ENCODE measurements around the gene SFSWAP.
"Not testable (repeated sequence)": the region's sequence is repeated elsewhere in the genome, so short reads cannot be mapped to it uniquely, and the experiment has no call there.

Gene SFSWAP

GRCh38 chr12:131775392-131776236, 64.7 kb downstream of the SFSWAP start:
- no peak for TF ChIP-seq CTCF (IDR thresholded peaks at IDR 0.05; ENCODE audit: insufficient read depth, low read length, poor library complexity, severe bottlenecking)
- Histone ChIP-seq H3K4me3 (replicated peaks; ENCODE audit: low read depth, low read length) (no peak overlapping the region), H3K27me3 (replicated peaks; ENCODE audit: control insufficient read depth, insufficient read depth, low read length) (no peaks in the 10 kb centered on the region), H3K36me3 (ENCODE audit: control insufficient read depth, insufficient read depth, low read length) (peaks cover 10% of the 10 kb centered on the region)
- no peak for DNase-seq (ENCODE audit: extremely low read depth, insufficient read length)

GRCh38 chr12:131776237-131776889, 65.5 kb downstream of the SFSWAP start:
- Histone ChIP-seq H3K27me3 (replicated peaks; ENCODE audit: control insufficient read depth, insufficient read depth, low read length) (no peaks in the 10 kb centered on the region), H3K36me3 (ENCODE audit: control insufficient read depth, insufficient read depth, low read length) (peaks cover 10% of the 10 kb centered on the region), H3K4me3 (replicated peaks; ENCODE audit: low read depth, low read length) (no peak overlapping the region)
- TF ChIP-seq CTCF (IDR thresholded peaks at IDR 0.05; ENCODE audit: insufficient read depth, low read length, poor library complexity, severe bottlenecking) = peak; percentile 19
- peak; percentile 31 for DNase-seq (ENCODE audit: extremely low read depth, insufficient read length)

GRCh38 chr12:131777269-131777668, 66.4 kb downstream of the SFSWAP start:
- H3K27me3 ChIP-seq (replicated peaks; ENCODE audit: control insufficient read depth, insufficient read depth, low read length); H3K36me3 ChIP-seq (ENCODE audit: control insufficient read depth, insufficient read depth, low read length); DNase-seq (ENCODE audit: extremely low read depth, insufficient read length); H3K4me3 ChIP-seq (replicated peaks; ENCODE audit: low read depth, low read length): not testable (repeated sequence)

- peaks cover 6% of the 10 kb centered on the region for H3K36me3 ChIP-seq (ENCODE audit: control insufficient read depth, insufficient read depth, low read length)
- no peak for TF ChIP-seq CTCF (IDR thresholded peaks at IDR 0.05; ENCODE audit: insufficient read depth, low read length, poor library complexity, severe bottlenecking)
- no peak overlapping the region for H3K4me3 ChIP-seq (replicated peaks; ENCODE audit: low read depth, low read length)
- no peaks in the 10 kb centered on the region for H3K27me3 ChIP-seq (replicated peaks; ENCODE audit: control insufficient read depth, insufficient read depth, low read length)
- DNase-seq (ENCODE audit: extremely low read depth, insufficient read length) = no peak
Measured at GRCh38 chr12:131779027-131779426, 68.1 kb downstream of the SFSWAP start.

GRCh38 chr12:131782061-131782460, 71.2 kb downstream of the SFSWAP start:
- no peaks in the 10 kb centered on the region for H3K27me3 ChIP-seq (replicated peaks; ENCODE audit: control insufficient read depth, insufficient read depth, low read length)
- TF ChIP-seq CTCF (IDR thresholded peaks at IDR 0.05; ENCODE audit: insufficient read depth, low read length, poor library complexity, severe bottlenecking) = no peak
- DNase-seq (ENCODE audit: extremely low read depth, insufficient read length) = no peak
- no peak overlapping the region for H3K4me3 ChIP-seq (replicated peaks; ENCODE audit: low read depth, low read length)
- H3K36me3 ChIP-seq (ENCODE audit: control insufficient read depth, insufficient read depth, low read length) = peaks cover 14% of the 10 kb centered on the region

GRCh38 chr12:131783915-131784541, 73.1 kb downstream of the SFSWAP start:
- Histone ChIP-seq H3K4me3 (replicated peaks; ENCODE audit: low read depth, low read length) (no peak overlapping the region; the same call in 1 of the 2 replicates), H3K36me3 (ENCODE audit: control insufficient read depth, insufficient read depth, low read length) (peaks cover 22% of the 10 kb centered on the region), H3K27me3 (replicated peaks; ENCODE audit: control insufficient read depth, insufficient read depth, low read length) (no peaks in the 10 kb centered on the region)
- DNase-seq (ENCODE audit: extremely low read depth, insufficient read length) = peak; percentile 49
- no peak for TF ChIP-seq CTCF (IDR thresholded peaks at IDR 0.05; ENCODE audit: insufficient read depth, low read length, poor library complexity, severe bottlenecking)

Measured in GM06990 (cell line).